Nephron progenitor cell (in vitro differentiated cells): ENCODE data around the gene USH2A.

Source experiments
- DNase-seq: peaks from one replicate; pipeline ENCODE4 v3.0.0; 2021
- H3K27ac Mint-ChIP-seq: 2 replicates; pipeline ENCODE4 v1.8.0; 2021; ENCODE audit warnings: mild to moderate bottlenecking, moderate library complexity, mixed read lengths
- H3K27me3 Mint-ChIP-seq: 2 replicates; pipeline ENCODE4 v1.8.0; 2021; ENCODE audit warnings: mild to moderate bottlenecking, low read depth, mixed read lengths; ENCODE audit not compliant: poor library complexity
- H3K36me3 Mint-ChIP-seq: 2 replicates; pipeline ENCODE4 v1.8.0; 2021; ENCODE audit warnings: low read depth, mixed read lengths
- H3K4me1 Mint-ChIP-seq: 2 replicates; pipeline ENCODE4 v1.8.0; 2021; ENCODE audit warnings: mixed read lengths
- H3K4me3 Mint-ChIP-seq: 2 replicates; pipeline ENCODE4 v1.8.0; 2021; ENCODE audit warnings: mild to moderate bottlenecking, moderate library complexity, mixed read lengths
- H3K9me3 Mint-ChIP-seq: 2 replicates; pipeline ENCODE4 v1.8.0; 2021; ENCODE audit warnings: mild to moderate bottlenecking, moderate library complexity, mixed read lengths
- TF ChIP-seq, protein P1 (sequence below): fragments of 200-600 bp; sonication (generic); IDR thresholded peaks from 2 replicates; pipeline ENCODE4 v1.5.0; 2021; ENCODE audit warnings: antibody characterized with exemption

The USH2A gene

DNA sequence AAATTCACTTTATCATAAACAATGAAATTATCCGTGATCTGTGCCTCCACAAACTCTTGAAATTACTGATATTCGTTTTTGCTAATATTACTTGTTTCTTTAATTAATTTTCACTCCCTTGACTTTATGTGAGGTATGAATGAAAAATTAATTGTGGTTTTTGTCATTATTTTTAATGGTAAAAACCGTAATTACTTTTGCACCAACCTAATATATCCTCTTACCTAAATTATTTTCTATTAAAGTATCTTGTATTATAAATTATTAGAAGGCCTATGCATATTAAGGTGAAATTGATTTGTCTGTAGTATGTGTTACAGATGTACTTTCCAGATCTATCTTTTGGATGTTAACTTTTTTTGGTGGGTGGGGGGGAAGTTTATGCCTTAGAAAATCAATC lies 540.2 kb downstream of the USH2A start:
- Mint-ChIP-seq H3K36me3 (no peaks in the 10 kb centered on the region), H3K9me3 (no peaks in the 10 kb centered on the region), H3K27me3 (peaks cover 6% of the 10 kb centered on the region), H3K4me3 (no peak overlapping the region), H3K4me1 (no peaks in the 10 kb centered on the region), H3K27ac (no peak overlapping the region)
- no peak for DNase-seq
- TF ChIP-seq, protein P1, sequence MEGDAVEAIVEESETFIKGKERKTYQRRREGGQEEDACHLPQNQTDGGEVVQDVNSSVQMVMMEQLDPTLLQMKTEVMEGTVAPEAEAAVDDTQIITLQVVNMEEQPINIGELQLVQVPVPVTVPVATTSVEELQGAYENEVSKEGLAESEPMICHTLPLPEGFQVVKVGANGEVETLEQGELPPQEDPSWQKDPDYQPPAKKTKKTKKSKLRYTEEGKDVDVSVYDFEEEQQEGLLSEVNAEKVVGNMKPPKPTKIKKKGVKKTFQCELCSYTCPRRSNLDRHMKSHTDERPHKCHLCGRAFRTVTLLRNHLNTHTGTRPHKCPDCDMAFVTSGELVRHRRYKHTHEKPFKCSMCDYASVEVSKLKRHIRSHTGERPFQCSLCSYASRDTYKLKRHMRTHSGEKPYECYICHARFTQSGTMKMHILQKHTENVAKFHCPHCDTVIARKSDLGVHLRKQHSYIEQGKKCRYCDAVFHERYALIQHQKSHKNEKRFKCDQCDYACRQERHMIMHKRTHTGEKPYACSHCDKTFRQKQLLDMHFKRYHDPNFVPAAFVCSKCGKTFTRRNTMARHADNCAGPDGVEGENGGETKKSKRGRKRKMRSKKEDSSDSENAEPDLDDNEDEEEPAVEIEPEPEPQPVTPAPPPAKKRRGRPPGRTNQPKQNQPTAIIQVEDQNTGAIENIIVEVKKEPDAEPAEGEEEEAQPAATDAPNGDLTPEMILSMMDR, result no peak

DNA sequence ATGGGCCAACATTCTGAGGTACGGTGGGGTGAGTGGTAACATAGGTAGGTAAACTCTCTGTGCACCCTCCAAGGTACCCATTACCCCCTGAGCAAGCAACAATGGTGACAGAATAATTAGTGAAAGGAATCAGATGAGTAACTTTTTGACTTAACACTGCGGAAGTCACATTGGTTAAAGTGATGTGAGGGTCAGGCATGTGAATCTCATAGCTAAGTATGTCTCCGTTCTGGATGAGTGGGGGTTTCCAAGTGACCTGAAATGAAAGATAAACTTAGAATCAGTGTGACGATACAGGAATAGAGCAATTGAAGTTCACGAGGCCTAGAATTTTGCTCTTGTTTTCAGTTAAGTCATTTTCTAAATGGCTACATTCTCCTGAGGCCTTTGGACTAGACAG lies 544.4 kb downstream of the USH2A start:
- no peak overlapping the region for H3K27ac Mint-ChIP-seq

DNA sequence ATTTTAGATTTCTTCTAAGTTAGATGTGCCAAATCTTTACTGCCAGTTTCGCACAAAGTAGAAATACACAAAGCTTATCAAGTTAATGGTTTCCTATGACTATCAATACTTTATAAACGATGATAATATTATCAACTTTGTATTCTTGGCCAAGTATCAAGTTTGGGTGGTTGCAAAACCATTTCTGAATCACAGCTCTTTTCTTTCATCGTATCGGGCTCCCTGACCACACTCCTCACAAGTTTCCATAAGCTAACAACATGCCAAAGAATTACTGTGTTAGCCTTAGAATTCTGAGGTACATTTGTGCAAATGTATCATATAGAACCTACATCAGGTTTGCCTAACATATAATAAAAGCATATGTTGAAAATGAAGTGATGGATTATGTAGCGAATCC lies 545.1 kb downstream of the USH2A start:
- TF ChIP-seq, protein P1, result no peak
- H3K27ac Mint-ChIP-seq, result no peak overlapping the region
- H3K9me3 Mint-ChIP-seq, result no peaks in the 10 kb centered on the region
- H3K4me1 Mint-ChIP-seq, result no peaks in the 10 kb centered on the region
- peaks cover 3% of the 10 kb centered on the region for H3K27me3 Mint-ChIP-seq
- no peak overlapping the region for H3K4me3 Mint-ChIP-seq
- no peak for DNase-seq
- H3K36me3 Mint-ChIP-seq, result no peaks in the 10 kb centered on the region

More for the DNA sequence above, 544.4 kb downstream of the USH2A start:
- no peaks in the 10 kb centered on the region for H3K36me3 Mint-ChIP-seq
- H3K9me3 Mint-ChIP-seq, result no peaks in the 10 kb centered on the region
- H3K4me1 Mint-ChIP-seq, result no peaks in the 10 kb centered on the region
- H3K27me3 Mint-ChIP-seq, result peaks cover 3% of the 10 kb centered on the region
- no peak for DNase-seq
- H3K4me3 Mint-ChIP-seq, result no peak overlapping the region
- TF ChIP-seq, protein P1, result no peak

DNA sequence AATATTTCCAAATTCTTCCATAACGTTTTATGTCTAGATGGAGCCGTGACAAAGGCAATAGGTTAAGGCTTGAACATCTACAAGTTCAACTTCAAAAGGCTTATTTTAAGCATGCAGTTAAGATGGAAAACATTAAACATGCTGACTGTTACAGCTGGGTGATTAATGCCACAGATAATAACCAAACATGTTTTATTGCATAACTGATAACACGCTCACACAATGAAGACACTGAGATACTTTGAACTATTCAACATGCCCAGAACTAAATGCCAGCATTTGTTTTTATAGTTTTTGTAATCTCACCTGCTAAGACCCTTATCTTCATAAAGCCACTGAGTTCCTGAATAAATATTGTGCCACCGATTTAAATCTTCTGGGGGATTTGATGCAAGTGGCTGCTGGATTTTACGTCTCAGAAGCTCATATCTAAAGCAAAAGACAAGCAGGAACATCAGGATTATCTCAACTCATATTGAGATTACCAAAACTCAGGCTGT lies 545.7 kb downstream of the USH2A start:
- peaks cover 3% of the 10 kb centered on the region for H3K27me3 Mint-ChIP-seq
- no peaks in the 10 kb centered on the region for H3K4me1 Mint-ChIP-seq
- DNase-seq, result no peak
- no peaks in the 10 kb centered on the region for H3K9me3 Mint-ChIP-seq
- no peaks in the 10 kb centered on the region for H3K36me3 Mint-ChIP-seq
- TF ChIP-seq, protein P1, result no peak
- no peak overlapping the region for H3K27ac Mint-ChIP-seq
- H3K4me3 Mint-ChIP-seq, result no peak overlapping the region

DNA sequence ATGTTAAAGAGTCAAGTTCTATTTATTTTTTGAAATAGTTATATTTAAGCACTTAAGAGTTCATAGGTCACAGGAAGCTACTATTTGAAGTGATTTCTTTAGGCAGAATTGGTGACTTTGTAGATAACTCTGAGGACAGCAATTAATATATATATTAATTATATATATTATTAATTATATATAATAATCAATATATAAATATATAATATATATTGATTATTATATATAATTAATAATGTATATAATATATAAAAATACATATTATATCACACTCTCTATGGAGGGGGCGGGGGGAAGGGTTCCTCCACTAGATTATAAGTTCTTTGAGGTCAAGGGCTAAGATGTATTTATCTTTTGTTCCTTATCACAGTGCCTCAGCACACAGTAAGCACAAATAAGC lies 547.5 kb downstream of the USH2A start:
- no peaks in the 10 kb centered on the region for H3K9me3 Mint-ChIP-seq
- TF ChIP-seq, protein P1, result no peak
- no peak overlapping the region for H3K27ac Mint-ChIP-seq
- H3K27me3 Mint-ChIP-seq, result peaks cover 3% of the 10 kb centered on the region
- no peaks in the 10 kb centered on the region for H3K4me1 Mint-ChIP-seq
- H3K4me3 Mint-ChIP-seq, result no peak overlapping the region
- H3K36me3 Mint-ChIP-seq, result no peaks in the 10 kb centered on the region
- no peak for DNase-seq

DNA sequence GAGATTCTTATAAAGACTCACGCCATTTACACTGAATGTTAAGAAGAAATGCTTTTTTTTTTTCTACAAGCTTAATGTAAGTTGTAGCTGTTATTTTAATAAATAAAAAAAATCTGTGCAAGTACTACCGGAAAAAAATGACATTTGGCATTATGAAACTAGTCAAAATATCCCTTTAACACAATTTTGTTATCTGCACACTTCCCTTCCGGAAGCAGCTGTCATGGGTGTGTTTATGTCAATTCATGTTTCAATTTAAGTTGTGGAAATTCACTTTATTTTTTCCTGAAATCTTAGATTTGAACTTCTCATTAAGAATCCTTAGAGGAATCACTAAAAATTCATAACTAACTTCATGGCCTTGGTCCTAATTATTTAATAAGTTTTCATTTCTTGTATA lies 548.0 kb downstream of the USH2A start:
- DNase-seq, result no peak
- H3K27me3 Mint-ChIP-seq, result peaks cover 3% of the 10 kb centered on the region
- H3K9me3 Mint-ChIP-seq, result no peaks in the 10 kb centered on the region
- TF ChIP-seq, protein P1, result no peak
- no peaks in the 10 kb centered on the region for H3K36me3 Mint-ChIP-seq
- no peak overlapping the region for H3K27ac Mint-ChIP-seq
- H3K4me3 Mint-ChIP-seq, result no peak overlapping the region
- H3K4me1 Mint-ChIP-seq, result no peaks in the 10 kb centered on the region
